PFSK-1 (cell line): ENCODE measurements around the gene NARS2.

Experiments used
- FOXP2 ChIP-seq: optimal IDR thresholded peaks from 2 replicates; pipeline ENCODE3; 2011; ENCODE audit warnings: borderline replicate concordance, control low read depth, inconsistent platforms; ENCODE audit not compliant: insufficient read depth; ENCODE audit errors: extremely low read length, extremely low read depth
- POLR2AphosphoS5 ChIP-seq: IDR thresholded peaks from 2 replicates; pipeline ENCODE4 v1.6.1; 2012; ENCODE audit warnings: low read depth, mild to moderate bottlenecking, control low read depth, low read length, moderate library complexity
- SIN3A ChIP-seq: IDR thresholded peaks from 2 replicates; pipeline ENCODE4 v1.6.1; 2012; ENCODE audit warnings: mild to moderate bottlenecking, low read length, moderate library complexity, borderline replicate concordance; ENCODE audit not compliant: insufficient read depth
- TAF1 ChIP-seq: IDR thresholded peaks from 2 replicates; pipeline ENCODE4 v1.6.1; 2012; ENCODE audit warnings: low read length, control low read depth, borderline replicate concordance; ENCODE audit not compliant: insufficient read depth

DNA sequence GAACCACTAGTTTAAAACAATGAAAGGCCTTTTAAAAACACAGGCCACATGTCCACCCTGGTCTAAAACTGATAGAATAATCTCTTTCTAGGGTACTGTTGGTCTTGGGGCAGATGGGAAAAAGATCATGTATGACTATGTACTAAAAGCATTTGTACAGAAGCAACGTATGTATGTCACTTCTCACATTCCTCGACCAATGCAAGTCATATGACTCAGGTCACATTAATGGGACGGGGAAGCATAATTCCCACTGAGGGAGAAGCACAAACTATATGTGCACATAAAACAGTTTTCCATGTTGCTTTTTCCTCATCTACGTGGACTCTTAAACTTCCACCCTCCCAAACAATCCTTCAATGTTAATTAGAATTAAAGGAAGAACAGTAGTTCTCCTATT, 124.8 kb downstream of the NARS2 start:
- TF ChIP-seq POLR2AphosphoS5 = no peak
- TF ChIP-seq TAF1 = no peak
- no peak for TF ChIP-seq FOXP2
- TF ChIP-seq SIN3A = no peak
